Measurements from ENCODE around the gene FBLL1. TPM values are rescaled to one million over a fixed set of nuclear protein-coding genes. Genes with fewer than 3 reads are reported as not detected.

Gene FBLL1
- total RNA-seq, 1 donor from 2014 or later, result 0.34 TPM

DNA sequence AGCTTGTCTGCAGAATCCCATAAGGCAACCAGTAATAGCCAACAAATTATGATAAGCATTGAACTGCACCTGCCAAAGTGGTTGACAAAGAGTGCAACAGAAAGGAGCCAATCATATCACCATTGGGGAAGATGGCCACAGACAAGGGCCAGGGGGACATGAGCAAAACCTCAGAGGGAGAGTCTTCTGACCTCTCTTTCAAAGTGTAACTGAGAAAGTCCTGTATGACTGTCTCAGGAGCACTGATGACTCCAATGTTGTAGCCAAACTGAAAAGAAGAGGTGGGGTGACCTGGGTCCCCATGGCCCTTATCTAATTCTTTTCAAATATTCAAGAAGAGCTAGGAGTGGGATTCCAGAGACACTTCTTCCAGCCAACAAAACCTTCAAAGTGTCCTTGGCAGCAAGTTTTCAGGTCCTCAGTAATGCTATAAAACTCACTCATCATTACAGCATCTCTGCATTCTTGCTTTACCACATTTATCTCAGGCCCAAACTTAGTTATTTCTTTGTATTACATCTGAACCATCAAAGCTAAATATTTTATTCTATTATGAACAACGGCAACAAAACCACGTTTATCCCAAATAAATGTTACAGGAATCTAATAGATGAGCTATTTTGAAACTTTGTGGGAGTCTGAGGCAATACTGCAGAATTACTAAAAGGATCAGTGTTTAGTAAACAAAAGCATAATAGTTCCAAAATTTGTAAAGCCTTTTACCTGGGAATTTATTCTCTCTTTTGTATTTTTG, 24.4 kb downstream of the FBLL1 start:
- Mint-ChIP-seq H3K4me1 (no peaks in the 10 kb centered on the region), H3K4me3 (no peak overlapping the region), H3K27ac (no peak overlapping the region), H3K9me3 (no peaks in the 10 kb centered on the region), H3K27me3 (ENCODE audit: insufficient read depth, low read depth) (no peaks in the 10 kb centered on the region), H3K36me3 (peaks cover 49% of the 10 kb centered on the region)
- H3K36me3 ChIP-seq, result peaks cover 36% of the 10 kb centered on the region
- H3K9me3 ChIP-seq (ENCODE audit: low read depth), result no peaks in the 10 kb centered on the region
- no peak overlapping the region for H3K4me2 ChIP-seq
- no peak overlapping the region for H3K9ac ChIP-seq
- peaks cover 27% of the 10 kb centered on the region for H3K79me2 ChIP-seq (ENCODE audit: low read depth)
- no peak for DNase-seq (ENCODE audit: low spot score)
- no peaks in the 10 kb centered on the region for H3K27me3 ChIP-seq
- no peaks in the 10 kb centered on the region for H3K4me1 ChIP-seq
- no peak overlapping the region for H3K4me3 ChIP-seq
- H4K20me1 ChIP-seq (ENCODE audit: low read depth), result peaks cover 40% of the 10 kb centered on the region
- peaks cover 3% of the 10 kb centered on the region for H3F3A ChIP-seq (ENCODE audit: low read depth)
- H3K27ac ChIP-seq, result no peak overlapping the region
- TF ChIP-seq, protein P1, sequence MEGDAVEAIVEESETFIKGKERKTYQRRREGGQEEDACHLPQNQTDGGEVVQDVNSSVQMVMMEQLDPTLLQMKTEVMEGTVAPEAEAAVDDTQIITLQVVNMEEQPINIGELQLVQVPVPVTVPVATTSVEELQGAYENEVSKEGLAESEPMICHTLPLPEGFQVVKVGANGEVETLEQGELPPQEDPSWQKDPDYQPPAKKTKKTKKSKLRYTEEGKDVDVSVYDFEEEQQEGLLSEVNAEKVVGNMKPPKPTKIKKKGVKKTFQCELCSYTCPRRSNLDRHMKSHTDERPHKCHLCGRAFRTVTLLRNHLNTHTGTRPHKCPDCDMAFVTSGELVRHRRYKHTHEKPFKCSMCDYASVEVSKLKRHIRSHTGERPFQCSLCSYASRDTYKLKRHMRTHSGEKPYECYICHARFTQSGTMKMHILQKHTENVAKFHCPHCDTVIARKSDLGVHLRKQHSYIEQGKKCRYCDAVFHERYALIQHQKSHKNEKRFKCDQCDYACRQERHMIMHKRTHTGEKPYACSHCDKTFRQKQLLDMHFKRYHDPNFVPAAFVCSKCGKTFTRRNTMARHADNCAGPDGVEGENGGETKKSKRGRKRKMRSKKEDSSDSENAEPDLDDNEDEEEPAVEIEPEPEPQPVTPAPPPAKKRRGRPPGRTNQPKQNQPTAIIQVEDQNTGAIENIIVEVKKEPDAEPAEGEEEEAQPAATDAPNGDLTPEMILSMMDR (IDR thresholded peaks at IDR 0.05), result no peak
- no peak for TF ChIP-seq EZH2phosphoT487 (IDR thresholded peaks at IDR 0.05)
- no peak for TF ChIP-seq EZH2 (IDR thresholded peaks at IDR 0.05)
- H2AFZ ChIP-seq (replicated peaks), result no peak overlapping the region

DNA sequence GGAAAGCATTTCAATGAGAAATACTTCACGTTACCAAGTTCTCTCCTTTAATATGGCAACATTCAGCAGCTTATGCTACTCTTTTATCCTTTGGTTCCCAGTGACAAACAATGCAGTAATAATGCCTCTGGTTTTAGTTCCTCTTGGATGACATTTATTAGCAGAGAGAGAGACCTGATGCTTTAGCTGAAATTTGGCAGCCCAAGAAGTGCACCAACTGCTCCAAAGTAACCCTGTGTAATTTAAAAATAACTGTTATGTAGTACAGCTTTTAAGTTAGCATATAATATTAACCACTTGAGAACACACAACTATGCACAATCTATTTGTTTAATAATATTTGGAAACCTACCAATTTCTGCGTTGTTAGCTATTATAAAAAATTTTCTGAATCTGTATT, 28.3 kb downstream of the FBLL1 start:
- H3K4me1 ChIP-seq, result no peaks in the 10 kb centered on the region
- H3K4me2 ChIP-seq, result no peak overlapping the region
- peaks cover 34% of the 10 kb centered on the region for H3K79me2 ChIP-seq (ENCODE audit: low read depth)
- no peak overlapping the region for H3K4me3 Mint-ChIP-seq
- H3K36me3 Mint-ChIP-seq, result peaks cover 51% of the 10 kb centered on the region
- H3K9ac ChIP-seq, result no peak overlapping the region
- no peaks in the 10 kb centered on the region for H3K9me3 Mint-ChIP-seq
- no peaks in the 10 kb centered on the region for H3K27me3 ChIP-seq
- H4K20me1 ChIP-seq (ENCODE audit: low read depth), result peaks cover 29% of the 10 kb centered on the region
- H2AFZ ChIP-seq (replicated peaks), result no peak overlapping the region
- H3K27me3 Mint-ChIP-seq (ENCODE audit: insufficient read depth, low read depth), result no peaks in the 10 kb centered on the region
- DNase-seq (ENCODE audit: low spot score), result no peak
- no peaks in the 10 kb centered on the region for H3K4me1 Mint-ChIP-seq
- H3K9me3 ChIP-seq (ENCODE audit: low read depth), result no peaks in the 10 kb centered on the region
- H3K27ac ChIP-seq, result no peak overlapping the region
- no peak overlapping the region for H3K4me3 ChIP-seq
- no peaks in the 10 kb centered on the region for H3F3A ChIP-seq (ENCODE audit: low read depth)
- TF ChIP-seq EZH2 (IDR thresholded peaks at IDR 0.05) (no peak), EZH2phosphoT487 (IDR thresholded peaks at IDR 0.05) (no peak)
- TF ChIP-seq, protein P1 (IDR thresholded peaks at IDR 0.05), result no peak
- no peak overlapping the region for H3K27ac Mint-ChIP-seq
- H3K36me3 ChIP-seq, result peaks cover 33% of the 10 kb centered on the region

DNA sequence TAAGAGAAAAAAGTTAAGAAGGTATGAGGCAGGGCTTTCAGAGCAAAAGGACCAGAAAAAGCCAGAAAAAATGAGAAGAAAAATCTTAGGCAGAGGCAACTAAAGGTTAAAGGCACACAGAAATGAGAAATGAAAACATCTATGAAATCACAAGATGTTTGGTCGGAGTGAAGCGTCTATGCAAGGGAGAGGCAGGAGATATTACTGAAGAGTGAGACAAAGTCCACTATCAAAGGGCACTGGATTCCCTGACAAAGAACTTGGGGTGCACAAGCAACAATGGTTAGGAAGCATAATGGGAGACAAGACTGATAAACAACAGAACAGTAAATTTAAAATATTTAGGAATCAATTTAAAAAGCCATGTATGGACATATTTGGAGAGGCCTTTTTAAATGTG, 33.2 kb downstream of the FBLL1 start:
- DNase-seq (ENCODE audit: low spot score), result no peak
- no peaks in the 10 kb centered on the region for H3K9me3 ChIP-seq (ENCODE audit: low read depth)
- H3K27me3 ChIP-seq, result no peaks in the 10 kb centered on the region
- H4K20me1 ChIP-seq (ENCODE audit: low read depth), result peaks cover 58% of the 10 kb centered on the region
- H3F3A ChIP-seq (ENCODE audit: low read depth), result peaks cover 9% of the 10 kb centered on the region
- H3K4me2 ChIP-seq, result no peak overlapping the region
- no peaks in the 10 kb centered on the region for H3K27me3 Mint-ChIP-seq (ENCODE audit: insufficient read depth, low read depth)
- no peak overlapping the region for H2AFZ ChIP-seq (replicated peaks)
- H3K36me3 ChIP-seq, result peaks cover 42% of the 10 kb centered on the region
- H3K4me1 ChIP-seq, result no peaks in the 10 kb centered on the region
- H3K9ac ChIP-seq, result no peak overlapping the region
- H3K4me1 Mint-ChIP-seq, result no peaks in the 10 kb centered on the region
- peaks cover 74% of the 10 kb centered on the region for H3K79me2 ChIP-seq (ENCODE audit: low read depth)
- H3K4me3 ChIP-seq, result no peak overlapping the region
- peaks cover 31% of the 10 kb centered on the region for H3K36me3 Mint-ChIP-seq
- H3K4me3 Mint-ChIP-seq, result no peak overlapping the region
- no peaks in the 10 kb centered on the region for H3K9me3 Mint-ChIP-seq
- no peak overlapping the region for H3K27ac Mint-ChIP-seq
- no peak overlapping the region for H3K27ac ChIP-seq
- TF ChIP-seq EZH2phosphoT487 (IDR thresholded peaks at IDR 0.05) (no peak), EZH2 (IDR thresholded peaks at IDR 0.05) (no peak)
- TF ChIP-seq, protein P1 (IDR thresholded peaks at IDR 0.05), result no peak

All from neural progenitor cell (in vitro differentiated cells).